ENCODE measurements around the gene TAF3. TPM values are rescaled to one million over a fixed set of nuclear protein-coding genes. Genes with fewer than 3 reads are reported as not detected.

Gene TAF3
- total RNA-seq, 1 donor from 2014 or later = 4.8 TPM

- TF ChIP-seq, protein P1, sequence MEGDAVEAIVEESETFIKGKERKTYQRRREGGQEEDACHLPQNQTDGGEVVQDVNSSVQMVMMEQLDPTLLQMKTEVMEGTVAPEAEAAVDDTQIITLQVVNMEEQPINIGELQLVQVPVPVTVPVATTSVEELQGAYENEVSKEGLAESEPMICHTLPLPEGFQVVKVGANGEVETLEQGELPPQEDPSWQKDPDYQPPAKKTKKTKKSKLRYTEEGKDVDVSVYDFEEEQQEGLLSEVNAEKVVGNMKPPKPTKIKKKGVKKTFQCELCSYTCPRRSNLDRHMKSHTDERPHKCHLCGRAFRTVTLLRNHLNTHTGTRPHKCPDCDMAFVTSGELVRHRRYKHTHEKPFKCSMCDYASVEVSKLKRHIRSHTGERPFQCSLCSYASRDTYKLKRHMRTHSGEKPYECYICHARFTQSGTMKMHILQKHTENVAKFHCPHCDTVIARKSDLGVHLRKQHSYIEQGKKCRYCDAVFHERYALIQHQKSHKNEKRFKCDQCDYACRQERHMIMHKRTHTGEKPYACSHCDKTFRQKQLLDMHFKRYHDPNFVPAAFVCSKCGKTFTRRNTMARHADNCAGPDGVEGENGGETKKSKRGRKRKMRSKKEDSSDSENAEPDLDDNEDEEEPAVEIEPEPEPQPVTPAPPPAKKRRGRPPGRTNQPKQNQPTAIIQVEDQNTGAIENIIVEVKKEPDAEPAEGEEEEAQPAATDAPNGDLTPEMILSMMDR (conservative IDR thresholded peaks at IDR 0.05; ENCODE audit: low read depth, low read length) = no peak
- no peak overlapping the region for H3K4me3 ChIP-seq (ENCODE audit: low read depth, low read length)
- no peak for DNase-seq (ENCODE audit: low read depth)
Measured at GRCh38 chr10:7903851-7904250, 85.5 kb downstream of the TAF3 start.

DNA sequence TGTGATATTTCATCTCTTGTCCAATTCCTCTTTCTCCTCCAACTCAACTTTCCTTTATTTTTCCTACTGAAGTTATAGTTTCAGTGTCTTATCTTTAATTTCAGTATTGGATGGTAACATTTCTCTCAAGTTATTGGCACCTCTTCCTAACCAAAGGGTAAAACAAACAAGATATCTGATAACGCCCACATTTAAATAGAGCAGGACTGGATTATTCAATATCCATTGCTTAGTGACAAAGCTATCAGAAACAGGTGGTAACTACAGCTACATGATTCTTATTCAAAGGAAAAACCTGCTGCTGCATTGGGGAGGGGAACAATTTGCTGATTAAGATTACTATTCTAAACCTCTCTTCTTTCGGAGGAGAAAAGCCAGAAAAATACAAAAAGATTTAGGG, 87.8 kb downstream of the TAF3 start:
- H3K4me3 ChIP-seq (ENCODE audit: low read depth, low read length) = no peak overlapping the region
- DNase-seq (ENCODE audit: low read depth) = no peak
- TF ChIP-seq, protein P1 (conservative IDR thresholded peaks at IDR 0.05; ENCODE audit: low read depth, low read length) = no peak

- TF ChIP-seq, protein P1 (conservative IDR thresholded peaks at IDR 0.05; ENCODE audit: low read depth, low read length) = no peak
- no peak overlapping the region for H3K4me3 ChIP-seq (ENCODE audit: low read depth, low read length)
- DNase-seq (ENCODE audit: low read depth) = no peak
Measured at GRCh38 chr10:7908541-7909210, 90.4 kb downstream of the TAF3 start.

- H3K4me3 ChIP-seq (ENCODE audit: low read depth, low read length) = no peak overlapping the region
- TF ChIP-seq, protein P1 (conservative IDR thresholded peaks at IDR 0.05; ENCODE audit: low read depth, low read length) = no peak
Measured at GRCh38 chr10:7913126-7913872, 95.0 kb downstream of the TAF3 start.

GRCh38 chr10:7915923-7916536, 97.7 kb downstream of the TAF3 start:
- no peak for DNase-seq (ENCODE audit: low read depth)
- H3K4me3 ChIP-seq (ENCODE audit: low read depth, low read length) = no peak overlapping the region
- TF ChIP-seq, protein P1 (conservative IDR thresholded peaks at IDR 0.05; ENCODE audit: low read depth, low read length) = no peak

More at GRCh38 chr10:7913126-7913872, 95.0 kb downstream of the TAF3 start:
- no peak for DNase-seq (ENCODE audit: low read depth)

GRCh38 chr10:7917736-7918135, 99.4 kb downstream of the TAF3 start:
- DNase-seq (ENCODE audit: low read depth) = no peak
- no peak overlapping the region for H3K4me3 ChIP-seq (ENCODE audit: low read depth, low read length)
- TF ChIP-seq, protein P1 (conservative IDR thresholded peaks at IDR 0.05; ENCODE audit: low read depth, low read length) = no peak

All from epithelial cell of proximal tubule (primary cell).